Effector CD4-positive, alpha-beta T cell (primary cell): ENCODE measurements around the gene AFF2.
"Not testable (repeated sequence)": the region's sequence is repeated elsewhere in the genome, so short reads cannot be mapped to it uniquely, and the experiment has no call there.

ENCODE experiments used
- DNase-seq: peaks from one replicate; pipeline ENCODE4 v3.0.0-alpha.2; 2020

The AFF2 gene

GRCh38 chrX:148649145-148649795 lies 148.9 kb downstream of the AFF2 start:
- no peak for DNase-seq

DNA sequence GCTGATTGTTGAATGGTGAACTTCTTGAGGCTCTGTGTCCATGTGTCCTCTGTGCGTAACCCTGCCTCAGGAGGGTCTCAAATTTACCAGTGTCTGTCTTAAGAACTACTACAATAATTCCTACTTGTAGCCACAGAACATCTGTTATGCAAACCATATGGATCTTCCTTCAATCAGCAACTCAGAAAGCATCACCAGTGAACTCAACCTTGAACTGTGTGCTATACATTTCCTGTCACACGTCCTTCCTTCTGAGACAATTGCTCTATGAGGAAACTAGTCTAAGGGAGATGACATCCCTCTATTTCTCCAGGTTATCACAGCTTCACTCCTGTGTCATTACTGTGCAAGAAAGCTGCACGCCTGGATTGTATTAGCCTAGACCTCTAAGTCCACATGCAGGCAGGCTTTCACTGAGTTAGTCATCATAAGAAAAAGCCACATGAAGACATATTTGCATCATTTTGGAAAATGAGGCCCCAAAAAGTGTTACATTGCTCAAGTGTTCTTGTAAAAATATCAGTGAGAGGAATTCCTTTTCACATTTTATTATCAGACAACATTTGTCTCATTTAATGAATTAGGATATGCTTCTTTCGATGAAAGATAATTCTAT lies 157.8 kb downstream of the AFF2 start:
- DNase-seq = no peak

- no peak for DNase-seq
Observed at GRCh38 chrX:148659481-148659880, 159.1 kb downstream of the AFF2 start.

DNA sequence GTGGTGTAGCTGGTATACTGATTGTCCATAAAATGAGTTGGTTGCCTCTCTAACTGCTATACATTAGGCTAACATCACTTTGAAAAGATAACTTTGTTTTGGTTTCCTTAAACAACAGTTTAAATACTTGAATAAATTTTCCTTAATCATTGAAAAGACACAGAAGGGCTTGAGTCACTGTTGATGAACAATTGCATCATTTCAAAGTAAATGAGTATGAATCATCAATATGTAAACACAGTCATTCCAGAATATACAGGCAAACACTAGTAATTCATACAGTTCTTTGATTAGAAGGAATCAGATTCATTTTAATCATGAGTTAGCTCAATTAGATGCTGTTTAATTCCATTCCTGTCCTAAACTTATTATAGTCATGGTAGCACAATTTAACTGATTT lies 160.6 kb downstream of the AFF2 start:
- DNase-seq = no peak

GRCh38 chrX:148662014-148662413 lies 161.6 kb downstream of the AFF2 start:
- no peak for DNase-seq

- no peak for DNase-seq
Observed at GRCh38 chrX:148664171-148664570, 163.8 kb downstream of the AFF2 start.

DNA sequence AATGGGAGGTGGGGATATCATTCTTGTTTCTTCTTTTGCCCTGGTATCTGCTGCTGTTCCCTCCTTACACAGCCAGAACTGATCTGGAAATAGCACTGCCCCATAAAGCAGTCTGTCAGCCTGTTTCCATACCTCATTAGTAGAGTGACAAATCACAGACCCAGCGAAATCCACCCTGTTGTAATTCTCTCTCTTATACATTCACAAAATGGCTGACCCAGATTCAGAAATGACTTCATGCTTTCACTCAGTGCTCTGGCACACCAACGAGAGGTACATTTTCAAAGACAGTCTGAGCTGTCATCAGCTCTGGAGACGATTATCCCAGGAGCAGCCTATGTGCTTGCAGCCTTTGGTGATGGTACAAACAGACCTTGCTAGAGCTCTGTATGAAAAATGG lies 164.6 kb downstream of the AFF2 start:
- DNase-seq = no peak

DNA sequence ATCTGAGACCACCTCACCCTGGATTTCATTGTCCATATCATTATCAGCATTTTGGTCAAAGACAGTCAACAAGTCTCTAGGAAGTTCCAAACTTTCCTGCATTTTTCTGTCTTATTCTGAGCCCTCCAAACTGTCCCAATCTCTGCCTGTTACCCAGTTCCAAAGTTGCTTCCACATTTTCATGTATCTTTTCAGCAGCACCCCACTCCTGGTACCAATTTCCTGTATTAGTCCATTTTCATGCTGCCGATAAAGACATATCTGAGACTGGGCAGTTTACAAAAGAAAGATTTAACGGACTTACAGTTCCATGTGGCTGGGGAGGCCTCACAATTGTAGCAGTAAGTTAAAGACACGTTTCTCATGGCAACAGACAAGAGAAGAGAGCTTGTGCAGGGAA lies 168.8 kb downstream of the AFF2 start:
- not testable (repeated sequence) for DNase-seq

DNA sequence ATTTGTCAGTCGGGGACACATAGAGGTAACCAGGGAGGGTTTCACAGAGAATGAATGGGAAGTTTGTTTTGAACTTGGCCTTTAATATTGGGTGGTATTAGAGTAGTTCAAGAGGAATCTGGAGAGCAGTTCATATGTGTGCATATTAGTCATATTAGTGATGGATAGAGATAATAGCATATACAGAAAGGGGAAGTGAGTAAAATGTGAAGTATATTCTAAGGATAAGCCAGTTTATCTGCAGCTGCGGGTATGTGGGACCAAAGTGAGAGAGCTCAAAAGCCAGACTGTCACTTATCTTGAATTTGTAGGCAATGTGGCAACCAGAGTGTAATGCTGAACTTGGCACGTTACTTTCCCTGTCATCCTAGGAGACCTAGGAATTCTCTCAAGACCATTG lies 169.9 kb downstream of the AFF2 start:
- no peak for DNase-seq

DNA sequence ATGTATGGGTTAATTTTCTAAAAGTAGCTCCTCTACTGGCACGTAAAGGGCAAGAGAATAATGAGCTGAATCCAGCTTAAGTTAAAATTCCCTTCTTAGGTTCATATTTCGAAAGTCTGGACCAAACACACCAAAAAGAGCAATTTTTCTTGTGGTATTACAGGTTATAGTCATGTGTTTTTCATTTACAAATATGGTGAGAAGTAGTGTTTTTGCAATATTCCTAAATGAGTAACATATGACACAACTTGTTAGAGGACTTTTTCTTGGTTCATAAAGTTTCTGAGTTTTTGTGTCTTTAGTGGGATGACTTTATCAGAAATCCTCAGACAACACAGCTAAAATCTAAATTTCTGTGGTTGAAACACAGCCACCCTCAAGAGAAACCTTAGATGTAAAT lies 172.1 kb downstream of the AFF2 start:
- no peak for DNase-seq

DNA sequence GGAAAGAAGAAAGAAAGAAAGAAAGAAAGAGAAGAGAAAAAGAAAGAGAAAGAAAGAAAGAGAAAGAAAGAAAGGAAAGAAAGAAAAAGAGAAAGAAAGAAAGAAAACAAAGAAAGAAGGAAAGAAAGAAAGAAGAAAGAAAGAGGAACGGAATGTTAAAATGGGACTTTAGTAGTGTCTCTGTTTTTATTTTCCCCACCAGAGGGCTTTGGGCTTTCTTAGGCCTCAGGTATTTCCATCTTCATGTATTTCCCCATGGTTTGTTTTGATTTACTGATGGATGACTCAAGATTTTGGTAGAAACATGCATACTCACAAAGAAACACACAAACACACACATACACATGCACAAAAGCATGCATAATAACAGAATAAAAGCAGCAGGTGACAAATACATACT lies 181.2 kb downstream of the AFF2 start:
- DNase-seq = no peak

GRCh38 chrX:148682206-148682605 lies 181.8 kb downstream of the AFF2 start:
- DNase-seq = no peak

DNA sequence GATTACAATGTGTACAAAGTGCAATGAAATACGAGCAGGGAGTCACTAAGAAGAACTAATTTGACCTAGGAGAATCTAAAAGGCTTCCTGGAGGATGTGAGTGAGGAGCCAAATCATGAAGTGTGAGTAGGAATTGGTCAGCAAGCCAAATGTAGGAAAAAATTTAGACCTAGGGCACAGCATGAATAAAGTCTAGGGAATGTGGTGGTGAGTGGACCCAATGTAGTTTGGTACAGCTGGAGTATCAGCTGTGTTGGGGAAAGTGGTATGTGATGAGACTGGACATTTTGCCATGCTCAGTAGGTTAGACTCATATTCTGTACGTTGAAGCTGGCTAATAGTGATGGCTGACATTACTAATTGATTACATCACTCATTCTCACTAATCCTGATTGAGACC lies 191.0 kb downstream of the AFF2 start:
- DNase-seq = no peak

- DNase-seq = no peak
Observed at GRCh38 chrX:148695255-148695654, 194.8 kb downstream of the AFF2 start.

DNA sequence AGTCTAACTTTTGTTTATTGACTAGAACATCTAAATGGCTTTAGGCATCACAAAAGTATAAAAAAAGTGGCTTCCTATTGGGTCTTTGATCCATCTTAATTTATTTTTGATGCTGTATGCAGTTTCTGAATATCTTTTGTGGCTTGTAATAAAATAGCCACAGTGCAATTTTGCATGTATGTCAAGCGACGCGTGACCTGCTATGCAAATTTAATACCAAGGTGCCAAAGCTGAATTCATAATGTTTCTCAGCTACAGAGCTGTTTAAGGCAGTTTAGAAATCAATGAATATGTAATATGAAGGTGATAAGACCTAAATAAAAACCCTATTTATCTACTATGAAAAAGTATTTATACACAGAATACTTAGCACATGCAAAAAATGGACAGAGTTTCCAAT lies 197.8 kb downstream of the AFF2 start:
- no peak for DNase-seq

GRCh38 chrX:148700021-148700420 lies 199.6 kb downstream of the AFF2 start:
- DNase-seq = no peak

- DNase-seq = no peak
Observed at GRCh38 chrX:148713981-148714380, 213.6 kb downstream of the AFF2 start.

DNA sequence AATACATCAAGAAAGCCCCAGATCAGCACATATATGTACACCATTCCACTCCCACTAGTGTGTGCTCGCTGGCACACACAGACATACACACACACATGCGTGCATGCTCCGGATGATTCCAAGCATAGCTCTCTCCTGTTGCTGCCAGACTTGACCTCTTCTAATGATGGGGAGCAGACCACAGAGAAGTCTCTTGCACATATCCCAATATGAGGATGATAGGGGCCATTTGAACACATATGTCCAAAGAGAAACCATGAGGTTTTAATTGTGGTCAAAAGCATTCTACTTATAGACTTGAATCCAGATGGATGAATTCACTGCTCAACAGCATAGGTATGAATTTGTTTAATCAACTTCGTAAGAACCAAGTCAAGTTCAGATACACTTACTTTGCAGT lies 214.9 kb downstream of the AFF2 start:
- DNase-seq = no peak

DNA sequence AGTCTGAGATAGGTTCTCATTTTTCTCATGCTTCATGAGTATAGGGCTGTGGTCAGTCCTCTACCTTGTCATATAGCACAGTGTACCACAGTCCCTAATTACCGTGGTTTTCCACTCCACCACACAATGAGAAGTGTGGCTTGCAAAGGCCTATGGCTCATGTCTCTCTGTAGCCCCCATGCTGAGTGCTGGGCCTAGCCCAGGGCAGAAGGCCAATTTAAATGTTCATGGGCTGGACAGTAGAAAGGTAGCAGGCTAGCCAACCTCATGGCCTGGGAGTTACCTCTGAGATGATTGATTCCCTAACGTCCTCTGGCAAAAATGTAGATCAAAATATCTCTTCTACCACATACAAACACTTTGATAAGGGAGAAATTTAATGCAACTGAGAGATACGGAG lies 222.5 kb downstream of the AFF2 start:
- no peak for DNase-seq

DNA sequence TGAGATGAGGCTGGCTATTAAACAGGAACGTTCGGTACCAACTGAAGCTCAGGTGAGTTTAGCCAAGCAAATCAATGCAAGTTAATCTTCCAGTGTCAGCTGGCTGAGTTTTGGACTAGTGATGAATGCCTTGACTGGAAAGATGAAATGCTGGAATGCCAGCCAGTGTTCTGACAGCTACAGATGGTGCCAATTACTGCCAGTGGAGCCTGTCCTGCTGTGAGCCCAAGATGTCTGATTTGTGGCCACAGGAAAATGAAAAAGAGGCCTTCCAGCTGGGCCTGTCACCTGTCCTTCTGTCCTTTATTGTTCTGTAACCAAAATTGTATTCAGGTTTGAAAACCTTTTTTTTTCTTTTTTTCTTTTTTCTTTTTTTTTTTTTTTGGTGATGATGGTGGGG lies 223.1 kb downstream of the AFF2 start:
- no peak for DNase-seq

- DNase-seq = no peak
Observed at GRCh38 chrX:148728901-148729300, 228.5 kb downstream of the AFF2 start.

GRCh38 chrX:148732743-148733142 lies 232.3 kb downstream of the AFF2 start:
- no peak for DNase-seq

DNA sequence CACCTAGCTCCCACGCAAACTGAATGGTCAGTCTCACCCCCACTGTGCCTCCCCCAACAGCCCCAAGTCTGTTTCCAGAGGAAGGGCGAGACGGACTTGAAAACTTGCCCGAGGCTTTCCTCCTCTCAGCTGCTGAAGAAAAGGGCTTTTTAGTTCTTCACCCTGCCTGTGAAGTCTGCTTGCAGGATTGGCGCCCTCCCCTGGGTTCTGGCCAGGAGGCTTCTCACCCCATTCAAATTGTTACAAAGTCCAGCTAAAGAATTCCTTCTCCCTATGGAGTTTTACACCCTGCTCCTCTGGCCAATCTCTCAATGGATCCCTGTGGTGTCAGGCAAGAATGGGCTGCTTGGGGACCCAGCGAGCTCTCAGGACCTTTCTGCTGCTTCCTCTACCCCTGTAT lies 241.0 kb downstream of the AFF2 start:
- no peak for DNase-seq

- DNase-seq = no peak
Observed at GRCh38 chrX:148755111-148755510, 254.7 kb downstream of the AFF2 start.

- DNase-seq = no peak
Observed at GRCh38 chrX:148763896-148764295, 263.5 kb downstream of the AFF2 start.
